RWPE2 (cell line): Measurements from ENCODE around the gene TMEM106C.

Experiments
- ATAC-seq: fragments of 200-7000 bp; cut with Tn5 transposase; 3 replicates; pipeline ENCODE4 v1.9.1; 2021; ENCODE audit warnings: low read depth
- DNase-seq: peaks from one replicate; pipeline ENCODE4 v3.0.0-alpha.2; 2020; ENCODE audit warnings: low spot score
- H3K27ac ChIP-seq: fragments of 450-650 bp; 2 replicates; pipeline ENCODE4 v1.5.1; 2017; ENCODE audit warnings: mild to moderate bottlenecking; ENCODE audit not compliant: poor library complexity, severe bottlenecking
- H3K27me3 ChIP-seq: fragments of 250-450 bp; sonication (Bioruptor Pico); 2 replicates; pipeline ENCODE4 v1.5.1; 2021; ENCODE audit warnings: mild to moderate bottlenecking, moderate library complexity; ENCODE audit not compliant: insufficient read depth, poor library complexity, severe bottlenecking
- H3K36me3 ChIP-seq: fragments of 250-450 bp; sonication (Bioruptor Pico); 2 replicates; pipeline ENCODE4 v1.5.1; 2020; ENCODE audit warnings: low read depth, mild to moderate bottlenecking, moderate library complexity
- H3K4me1 ChIP-seq: fragments of 250-450 bp; sonication (Bioruptor Pico); 2 replicates; pipeline ENCODE4 v1.5.1; 2021; ENCODE audit warnings: mild to moderate bottlenecking, moderate library complexity; ENCODE audit not compliant: insufficient read depth, poor library complexity, severe bottlenecking
- H3K4me3 ChIP-seq: fragments of 250-450 bp; sonication (Bioruptor Pico); 2 replicates; pipeline ENCODE4 v1.5.1; 2021; ENCODE audit warnings: mild to moderate bottlenecking, moderate library complexity; ENCODE audit not compliant: severe bottlenecking
- H3K9me3 ChIP-seq: fragments of 250-450 bp; sonication (Bioruptor Pico); 2 replicates; pipeline ENCODE4 v1.5.1; 2021; ENCODE audit warnings: mild to moderate bottlenecking, moderate library complexity; ENCODE audit not compliant: severe bottlenecking
- CTCF ChIP-seq: fragments of 450-650 bp; IDR thresholded peaks from one replicate; pipeline ENCODE4 v1.5.1; 2017; ENCODE audit warnings: mild to moderate bottlenecking, moderate library complexity; ENCODE audit not compliant: poor library complexity, severe bottlenecking

Gene TMEM106C

GRCh38 chr12:47963340-47964040 is at the start of gene TMEM106C:
Gene TMEM106C (plus strand): TSS chr12:47963596. CDS start chr12:47964237, 641 bp downstream.
- H3K4me3 ChIP-seq, result peak within 1 kb of the TSS; percentile 65
- no peak for DNase-seq
- peaks cover 32% of the 10 kb centered on the region for H3K36me3 ChIP-seq
- peak; percentile 99 for TF ChIP-seq CTCF
- ATAC-seq, result peak; percentile 91
- H3K27ac ChIP-seq, result no peak within 1 kb of the TSS
- peaks cover 4% of the 10 kb centered on the region for H3K4me1 ChIP-seq
- no peaks in the 10 kb centered on the region for H3K9me3 ChIP-seq
- no peaks in the 10 kb centered on the region for H3K27me3 ChIP-seq

DNA sequence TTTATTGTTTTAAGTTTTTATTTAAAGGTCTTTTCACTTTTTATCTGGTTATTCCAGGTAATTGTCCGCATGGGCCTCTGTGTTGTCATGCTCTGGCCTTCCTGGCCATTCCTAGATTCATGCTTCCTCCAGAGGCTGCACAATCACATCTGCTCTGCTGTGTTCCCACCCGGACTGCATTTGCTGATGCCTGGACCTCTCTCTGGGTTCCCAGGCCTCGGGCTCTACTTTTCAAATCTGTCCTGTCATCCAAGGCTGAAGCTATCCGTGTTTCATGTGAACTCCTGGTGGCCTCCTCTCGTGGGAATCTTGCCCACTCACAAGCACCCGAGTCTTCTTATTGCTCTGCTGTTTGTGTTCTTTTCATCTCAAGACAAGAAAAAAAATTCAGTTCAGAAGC is 42.5 kb upstream of the TMEM106C start:
- Histone ChIP-seq H3K36me3 (no peaks in the 10 kb centered on the region), H3K27ac (no peak overlapping the region), H3K27me3 (no peaks in the 10 kb centered on the region), H3K4me1 (no peaks in the 10 kb centered on the region), H3K9me3 (no peaks in the 10 kb centered on the region), H3K4me3 (no peak overlapping the region)
- TF ChIP-seq CTCF, result no peak
- DNase-seq (no peak), ATAC-seq (no peak)

DNA sequence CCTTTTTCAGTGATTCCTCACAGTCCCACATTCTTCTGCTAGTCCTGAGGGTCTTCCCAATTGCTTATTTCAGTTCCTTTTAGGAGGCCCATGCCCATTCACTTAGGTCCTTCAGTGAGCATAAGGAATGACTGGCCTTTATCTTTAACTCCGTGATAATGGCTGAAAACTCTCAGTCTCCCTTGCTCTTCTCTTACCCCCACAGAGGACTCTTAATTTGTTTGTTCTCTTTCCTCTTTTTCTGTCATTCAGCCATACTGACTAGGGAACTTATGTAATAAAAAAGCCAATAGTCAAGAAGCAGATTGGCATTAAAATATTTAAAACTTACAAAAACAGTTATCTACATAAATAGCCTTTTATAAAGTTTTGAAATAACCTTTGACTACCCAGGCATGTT is 41.5 kb upstream of the TMEM106C start:
- no peak overlapping the region for H3K27ac ChIP-seq
- DNase-seq (no peak), ATAC-seq (no peak)
- no peaks in the 10 kb centered on the region for H3K9me3 ChIP-seq
- H3K4me1 ChIP-seq, result no peaks in the 10 kb centered on the region
- no peak overlapping the region for H3K4me3 ChIP-seq
- H3K27me3 ChIP-seq, result no peaks in the 10 kb centered on the region
- no peaks in the 10 kb centered on the region for H3K36me3 ChIP-seq
- TF ChIP-seq CTCF, result no peak

DNA sequence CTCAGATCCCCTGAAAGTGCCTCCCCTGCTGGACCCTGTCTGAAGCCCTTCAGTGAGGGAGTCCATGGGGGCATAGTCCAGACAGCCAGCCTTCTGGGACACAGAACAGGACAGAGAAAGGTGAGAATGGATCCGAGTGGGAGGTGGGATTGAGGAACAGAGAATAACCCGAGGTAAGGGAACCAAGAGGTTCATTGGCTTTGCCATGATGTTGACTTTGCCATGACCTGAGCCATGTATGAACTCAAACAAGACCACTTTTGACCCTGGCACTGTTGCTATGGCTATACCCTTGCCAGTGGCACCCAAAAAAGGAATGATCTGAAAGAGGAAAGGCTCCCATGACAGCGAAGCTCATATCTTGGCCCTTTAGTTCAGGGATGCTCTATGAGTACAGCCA is 36.0 kb upstream of the TMEM106C start:
- DNase-seq, result no peak
- Histone ChIP-seq H3K27me3 (no peaks in the 10 kb centered on the region), H3K4me3 (no peak overlapping the region), H3K27ac (no peak overlapping the region), H3K4me1 (no peaks in the 10 kb centered on the region), H3K9me3 (no peaks in the 10 kb centered on the region), H3K36me3 (no peaks in the 10 kb centered on the region)
- ATAC-seq, result no peak
- no peak for TF ChIP-seq CTCF

GRCh38 chr12:47930634-47931033 is 32.8 kb upstream of the TMEM106C start:
- Histone ChIP-seq H3K4me3 (no peak overlapping the region), H3K27ac (no peak overlapping the region), H3K9me3 (no peaks in the 10 kb centered on the region), H3K27me3 (no peaks in the 10 kb centered on the region), H3K36me3 (no peaks in the 10 kb centered on the region), H3K4me1 (no peaks in the 10 kb centered on the region)
- DNase-seq, result no peak
- no peak for ATAC-seq
- TF ChIP-seq CTCF, result no peak
